Activated naive CD4-positive, alpha-beta T cell treated with Interleukin-2 at 50 U/mL for 16 hours (primary cell): ENCODE data around the gene GLRA3.
A peak's percentile ranks its signal among the peaks of the same experiment; 100 is the strongest.
"Not testable (repeated sequence)": the region's sequence is repeated elsewhere in the genome, so short reads cannot be mapped to it uniquely, and the experiment has no call there.

Experiments
- DNase-seq: peaks from one replicate; pipeline ENCODE4 v3.0.0-alpha.2; 2020

GLRA3 gene

GRCh38 chr4:174713181-174713580 is 115.9 kb downstream of the GLRA3 start:
- no peak for DNase-seq

- no peak for DNase-seq
These were observed 119.5 kb downstream of the GLRA3 start for GRCh38 chr4:174709526-174709925.

GRCh38 chr4:174708381-174708780 is 120.7 kb downstream of the GLRA3 start:
- DNase-seq, result no peak

GRCh38 chr4:174707902-174708301 is 121.1 kb downstream of the GLRA3 start:
- no peak for DNase-seq

- peak; percentile 3 for DNase-seq
These were observed 121.9 kb downstream of the GLRA3 start for GRCh38 chr4:174707051-174707676.

GRCh38 chr4:174702979-174703478 is 126.0 kb downstream of the GLRA3 start:
- no peak for DNase-seq

- no peak for DNase-seq
These were observed 129.4 kb downstream of the GLRA3 start for GRCh38 chr4:174699654-174700053.

- no peak for DNase-seq
These were observed 131.2 kb downstream of the GLRA3 start for GRCh38 chr4:174697896-174698295.

- DNase-seq, result no peak
These were observed 131.8 kb downstream of the GLRA3 start for GRCh38 chr4:174697202-174697601.

GRCh38 chr4:174696657-174697056 is 132.4 kb downstream of the GLRA3 start:
- DNase-seq, result no peak

- DNase-seq, result not testable (repeated sequence)
These were observed 137.2 kb downstream of the GLRA3 start for GRCh38 chr4:174691876-174692275.

GRCh38 chr4:174690665-174691064 is 138.4 kb downstream of the GLRA3 start:
- no peak for DNase-seq

GRCh38 chr4:174689618-174690017 is 139.4 kb downstream of the GLRA3 start:
- DNase-seq, result no peak

GRCh38 chr4:174686826-174687225 is 142.2 kb downstream of the GLRA3 start:
- no peak for DNase-seq

- no peak for DNase-seq
These were observed 147.2 kb downstream of the GLRA3 start for GRCh38 chr4:174681723-174682300.

- no peak for DNase-seq
These were observed 154.7 kb downstream of the GLRA3 start for GRCh38 chr4:174674305-174674840.

- DNase-seq, result no peak
These were observed 155.2 kb downstream of the GLRA3 start for GRCh38 chr4:174673865-174674264.

GRCh38 chr4:174672276-174672675 is 156.8 kb downstream of the GLRA3 start:
- no peak for DNase-seq

- DNase-seq, result no peak
These were observed 159.8 kb downstream of the GLRA3 start for GRCh38 chr4:174669270-174669669.

- no peak for DNase-seq
These were observed 163.2 kb downstream of the GLRA3 start for GRCh38 chr4:174665799-174666198.

GRCh38 chr4:174663216-174663615 is 165.8 kb downstream of the GLRA3 start:
- DNase-seq, result no peak

- DNase-seq, result no peak
These were observed 170.8 kb downstream of the GLRA3 start for GRCh38 chr4:174658246-174658645.

- no peak for DNase-seq
These were observed 171.6 kb downstream of the GLRA3 start for GRCh38 chr4:174657472-174657871.

- no peak for DNase-seq
These were observed 174.4 kb downstream of the GLRA3 start for GRCh38 chr4:174654634-174655033.
